PC-3 (cell line): ENCODE data around the gene STARD4. TPM values are rescaled to one million over a fixed set of nuclear protein-coding genes. Genes with fewer than 3 reads are reported as not detected.
A peak's percentile ranks its signal among the peaks of the same experiment; 100 is the strongest.

Source experiments
- ATAC-seq: fragments of 200-7000 bp; cut with Tn5 transposase; 2 replicates; pipeline ENCODE4 v1.9.1; 2020; ENCODE audit warnings: mild to moderate bottlenecking, moderate library complexity
- BruUV-seq: library from RNA; stranded (reverse); fragments of 400-500 nt; replicated peaks from 2 replicates; lab custom pipeline; 2021; lab: Mats Ljungman, UMichigan
- CTCF ChIA-PET: fragments of 300-600 bp; sonication (Branson Sonifier 250); formaldehyde crosslinking; loops from one replicate; lab custom pipeline; 2022; ENCODE audit warnings: antibody characterized with exemption; lab: Charles Lee
- POLR2A ChIA-PET: fragments of 300-600 bp; sonication (Branson Sonifier 250); formaldehyde crosslinking; loops from one replicate; lab custom pipeline; 2022; ENCODE audit warnings: antibody characterized with exemption; ENCODE audit not compliant: unreplicated experiment; lab: Charles Lee
- DNase-seq: peaks from one replicate; pipeline ENCODE4 v3.0.0-alpha.2; 2015
- H2AFZ ChIP-seq: fragments of 300-600 bp; sonication (generic); 2 replicates; pipeline ENCODE4 v1.6.0; 2016; ENCODE audit warnings: antibody characterized with exemption, low read length
- H3F3A ChIP-seq: fragments of 300-600 bp; sonication (generic); one replicate; pipeline ENCODE4 v1.6.0; 2017; ENCODE audit warnings: antibody characterized with exemption, low read length, control low read depth, mild to moderate bottlenecking; ENCODE audit not compliant: unreplicated experiment
- H3K27ac ChIP-seq: fragments of 300-600 bp; sonication (generic); 2 replicates; pipeline ENCODE4 v1.5.1; 2016; ENCODE audit warnings: mild to moderate bottlenecking, low read length
- H3K27me3 ChIP-seq: fragments of 300-600 bp; sonication (generic); 2 replicates; pipeline ENCODE4 v1.6.1; 2016; ENCODE audit warnings: low read length, mixed read lengths
- H3K36me3 ChIP-seq: fragments of 300-600 bp; sonication (generic); 2 replicates; pipeline ENCODE4 v1.6.1; 2016; ENCODE audit warnings: low read depth, mixed run types, low read length, mixed read lengths
- H3K4me1 ChIP-seq: fragments of 300-600 bp; sonication (generic); 2 replicates; pipeline ENCODE4 v1.5.1; 2016; ENCODE audit warnings: low read length; ENCODE audit not compliant: insufficient read depth
- H3K4me2 ChIP-seq: fragments of 300-600 bp; sonication (generic); 2 replicates; pipeline ENCODE4 v1.6.0; 2016; ENCODE audit warnings: low read length
- H3K4me3 ChIP-seq: fragments of 300-600 bp; sonication (generic); 2 replicates; pipeline ENCODE4 v1.5.1; 2016; ENCODE audit warnings: mild to moderate bottlenecking, low read length, mixed read lengths
- H3K79me2 ChIP-seq: fragments of 300-600 bp; sonication (generic); 2 replicates; pipeline ENCODE4 v1.6.1; 2017; ENCODE audit warnings: low read length, mixed read lengths
- H3K9ac ChIP-seq: fragments of 300-600 bp; sonication (generic); 2 replicates; pipeline ENCODE4 v1.6.0; 2016; ENCODE audit warnings: mild to moderate bottlenecking, low read length
- H3K9me2 ChIP-seq: fragments of 300-600 bp; sonication (generic); replicated peaks from 2 replicates; pipeline ENCODE4 v1.6.1; 2016; ENCODE audit warnings: mixed run types, low read length, mixed read lengths
- H3K9me3 ChIP-seq: fragments of 300-600 bp; sonication (generic); 2 replicates; pipeline ENCODE4 v1.6.1; 2016; ENCODE audit warnings: low read length, mixed read lengths
- H4K20me1 ChIP-seq: fragments of 300-600 bp; sonication (generic); 2 replicates; pipeline ENCODE4 v1.6.1; 2016; ENCODE audit warnings: low read length, mixed read lengths
- CTCF ChIP-seq: fragments of 300-600 bp; sonication (generic); conservative IDR thresholded peaks from 2 replicates; pipeline ENCODE4 v1.5.1; 2017; ENCODE audit warnings: antibody characterized with exemption, low read depth, mild to moderate bottlenecking, low read length
- EZH2 ChIP-seq: fragments of 300-600 bp; sonication (generic); IDR thresholded peaks from one replicate; pipeline ENCODE4 v1.6.1; 2017; ENCODE audit warnings: antibody characterized with exemption, mild to moderate bottlenecking, low read length; ENCODE audit not compliant: unreplicated experiment
- EZH2phosphoT487 ChIP-seq: fragments of 300-600 bp; sonication (generic); IDR thresholded peaks from 2 replicates; pipeline ENCODE4 v1.6.1; 2018; ENCODE audit warnings: mild to moderate bottlenecking, antibody characterized with exemption, low read length, borderline replicate concordance
- intact Hi-C: fragments of 100-400 bp; cut with micrococcal nuclease; formaldehyde crosslinking; loops from 2 replicates; pipeline ENCODE4 v1.9.0; 2023
- total RNA-seq: library from RNA; depleted of rRNA; stranded (reverse); fragments of >200 nt; gene quantifications from 2 replicates; pipeline ENCODE4 v1.2.3, GENCODE V29; 2014

Gene STARD4
- total RNA-seq, 1 experiment from 2014 or later, result 17.1 TPM

DNA sequence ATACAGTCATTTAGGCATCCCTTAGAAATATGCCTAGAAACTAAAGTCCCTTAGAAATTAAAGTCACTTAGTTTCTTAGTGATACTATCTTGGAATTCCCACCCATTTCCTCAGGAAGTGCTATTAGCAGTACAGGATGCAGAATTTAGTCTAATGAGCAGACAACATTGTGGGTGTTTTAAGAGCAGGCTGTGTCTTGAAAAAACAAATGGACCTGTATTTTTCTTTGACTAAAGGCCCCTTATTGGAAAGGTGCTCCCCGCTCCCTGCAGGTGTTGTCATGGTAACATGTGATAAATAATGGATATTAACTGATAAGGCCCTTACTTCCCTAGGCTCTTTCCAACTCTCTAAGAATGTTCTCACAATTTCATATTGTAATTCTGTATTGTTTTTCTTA, 38.8 kb upstream of the STARD4 start:
- peak overlapping the region; percentile 54 for H3K27ac ChIP-seq
- ChIA-PET POLR2A (interaction anchor here (1.1 kb wide), 1 partner anchor 206 kb away, joined by 3 read pairs; the partner anchor contains the start of gene NREP), CTCF (interaction anchor here (0.6 to 1.6 kb wide), 10 partner anchors 85 to 304 kb away, joined by 3 to 5 read pairs (median 3); partner anchors contain the start of gene NREP)
- no peak overlapping the region for H3K9ac ChIP-seq
- TF ChIP-seq EZH2 (no peak), CTCF (no peak), EZH2phosphoT487 (no peak)
- H3K79me2 ChIP-seq, result no peaks in the 10 kb centered on the region
- H4K20me1 ChIP-seq, result no peaks in the 10 kb centered on the region
- no peaks in the 10 kb centered on the region for H3F3A ChIP-seq
- H3K9me3 ChIP-seq, result no peaks in the 10 kb centered on the region
- H3K4me2 ChIP-seq, result peak overlapping the region; percentile 52
- H3K4me3 ChIP-seq, result no peak overlapping the region
- peak overlapping the region; percentile 20; the same call in 1 of the 2 replicates for H2AFZ ChIP-seq
- intact Hi-C loops, result loop anchor here (2.0 to 5.0 kb wide), 3 partner anchors 198 to 461 kb away; no protein-coding TSS in a partner anchor
- H3K36me3 ChIP-seq, result no peaks in the 10 kb centered on the region
- DNase-seq (no peak), ATAC-seq (no peak; the same call in 1 of the 2 replicates)
- H3K9me2 ChIP-seq, result no peaks in the 10 kb centered on the region
- no peaks in the 10 kb centered on the region for H3K27me3 ChIP-seq
- BruUV-seq, result no TSS peak
- peaks cover 21% of the 10 kb centered on the region for H3K4me1 ChIP-seq

DNA sequence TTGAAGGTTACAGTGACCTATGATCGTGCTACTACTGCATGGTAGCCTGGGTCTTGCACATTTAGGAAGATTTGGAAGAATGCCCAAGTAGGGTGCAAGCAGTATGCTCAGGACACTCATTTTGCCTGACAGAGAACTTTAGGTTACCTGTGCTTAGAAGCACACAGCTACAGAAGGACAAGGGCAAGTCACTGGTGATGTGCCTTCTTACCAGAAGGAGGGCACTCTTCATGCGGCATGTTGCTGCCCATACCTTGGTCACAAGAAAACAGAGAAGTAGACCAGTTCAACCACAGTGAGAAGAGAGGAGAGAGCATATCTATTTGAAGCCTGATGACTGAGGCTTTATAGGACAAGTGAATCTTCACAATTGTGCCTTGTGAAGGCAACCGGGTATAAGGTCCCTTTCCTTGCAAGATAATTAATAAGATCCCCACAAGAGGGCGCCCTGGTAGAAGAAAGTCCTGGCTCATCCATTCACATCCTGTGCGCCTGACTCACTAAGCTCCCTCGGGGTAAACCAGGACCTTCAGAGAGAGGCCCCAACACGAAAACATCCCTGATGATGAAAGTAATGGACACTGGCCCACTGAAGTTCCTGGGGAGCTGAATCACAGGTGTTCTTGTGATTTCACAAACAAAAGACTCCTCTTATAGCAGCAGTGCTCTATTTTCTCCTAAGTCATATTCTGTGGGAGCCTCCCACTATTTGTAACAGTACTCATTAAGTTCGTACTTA, 38.1 kb upstream of the STARD4 start:
- no peaks in the 10 kb centered on the region for H3K9me2 ChIP-seq
- no peaks in the 10 kb centered on the region for H3F3A ChIP-seq
- BruUV-seq, result no TSS peak
- peak; percentile 89 for ATAC-seq
- CTCF ChIA-PET, result interaction anchor here (0.6 to 1.6 kb wide), 11 partner anchors 19 to 305 kb away, joined by 3 to 5 read pairs (median 3); partner anchors contain the start of gene NREP
- H3K4me3 ChIP-seq, result no peak overlapping the region
- intact Hi-C loops, result loop anchor here (1.0 to 5.0 kb wide), 6 partner anchors 130 to 597 kb away; partner anchors contain the start of gene NREP
- H3K9me3 ChIP-seq, result no peaks in the 10 kb centered on the region
- no peaks in the 10 kb centered on the region for H4K20me1 ChIP-seq
- peak overlapping the region; percentile 20; the same call in 1 of the 2 replicates for H2AFZ ChIP-seq
- POLR2A ChIA-PET, result interaction anchor here (1.1 kb wide), 1 partner anchor 207 kb away, joined by 3 read pairs; the partner anchor contains the start of gene NREP
- H3K27me3 ChIP-seq, result no peaks in the 10 kb centered on the region
- H3K79me2 ChIP-seq, result no peaks in the 10 kb centered on the region
- H3K9ac ChIP-seq, result no peak overlapping the region
- TF ChIP-seq EZH2phosphoT487 (no peak), CTCF (peak; percentile 80)
- H3K36me3 ChIP-seq, result no peaks in the 10 kb centered on the region
- peaks cover 21% of the 10 kb centered on the region for H3K4me1 ChIP-seq
- peak overlapping the region; percentile 54 for H3K27ac ChIP-seq
- H3K4me2 ChIP-seq, result peak overlapping the region; percentile 52
- DNase-seq, result peak; percentile 97
